ENCODE results near the gene GNG4.

The GNG4 gene

GRCh38 chr1:235649368-235650163 lies at the start of gene GNG4:
Gene GNG4 (minus strand): TSS chr1:235649784. CDS start chr1:235583838, 65,946 bp downstream.
- DNase-seq, result peak; percentile 66

GRCh38 chr1:235697508-235697907 lies 47.9 kb upstream of the GNG4 start:
- no peak for DNase-seq

- no peak for DNase-seq
Observed at GRCh38 chr1:235689356-235689755, 39.8 kb upstream of the GNG4 start.

- no peak for DNase-seq
Observed at GRCh38 chr1:235688096-235688495, 38.5 kb upstream of the GNG4 start.

GRCh38 chr1:235683653-235684052 lies 34.1 kb upstream of the GNG4 start:
- DNase-seq, result no peak

GRCh38 chr1:235682216-235682615 lies 32.6 kb upstream of the GNG4 start:
- no peak for DNase-seq

- DNase-seq, result no peak
Observed at GRCh38 chr1:235679644-235680043, 30.1 kb upstream of the GNG4 start.

GRCh38 chr1:235679005-235679404 lies 29.4 kb upstream of the GNG4 start:
- DNase-seq, result no peak

GRCh38 chr1:235675152-235675890 lies 25.7 kb upstream of the GNG4 start:
- no peak for DNase-seq

- DNase-seq, result no peak
Observed at GRCh38 chr1:235673981-235674380, 24.4 kb upstream of the GNG4 start.

GRCh38 chr1:235671992-235672391 lies 22.4 kb upstream of the GNG4 start:
- no peak for DNase-seq

- no peak for DNase-seq
Observed at GRCh38 chr1:235670157-235670776, 20.7 kb upstream of the GNG4 start.

- no peak for DNase-seq
Observed at GRCh38 chr1:235669277-235669676, 19.7 kb upstream of the GNG4 start.

GRCh38 chr1:235663628-235664027 lies 14.0 kb upstream of the GNG4 start:
- DNase-seq, result no peak

- no peak for DNase-seq
Observed at GRCh38 chr1:235661568-235661967, 12.0 kb upstream of the GNG4 start.

GRCh38 chr1:235659186-235659771 lies 9.7 kb upstream of the GNG4 start:
- DNase-seq, result no peak

GRCh38 chr1:235657747-235658526 lies 8.4 kb upstream of the GNG4 start:
- DNase-seq, result no peak

GRCh38 chr1:235657269-235657668 lies 7.7 kb upstream of the GNG4 start:
- DNase-seq, result no peak

GRCh38 chr1:235652364-235652763 lies 2.8 kb upstream of the GNG4 start:
- no peak for DNase-seq

GRCh38 chr1:235651170-235651806 lies 1.7 kb upstream of the GNG4 start:
- DNase-seq, result no peak

GRCh38 chr1:235650341-235651169 lies 971 bp upstream of the GNG4 start:
- DNase-seq, result no peak

Data from left hindlimb (tissue), 1 donor.